ENCODE data around the gene CD63. TPM values are rescaled to one million over a fixed set of nuclear protein-coding genes. Genes with fewer than 3 reads are reported as not detected.

The CD63 gene
- total and polyA plus RNA-seq, 8 donors = 71.2 to 1,329 (median 464) TPM

GRCh38 chr12:55705782-55706402 is 22.9 kb downstream of the CD63 start:
- WGBS, 5 donors = 36 to 56% (median 42%) methylated on average over 5 of the region's 5 CpGs
- peaks cover 22 to 59% (median 41%) of the 10 kb centered on the region in 4 donors for H3K4me1 ChIP-seq
- H3K36me3 ChIP-seq = peaks cover 0 to under 1% (median 0%) of the 10 kb centered on the region in 4 donors
- peaks cover 0 to 34% (median 0%) of the 10 kb centered on the region in 3 donors for H3K27me3 ChIP-seq
- H3K4me3 ChIP-seq = peak overlapping the region; percentile 68 to 79 (median 73)
- intact Hi-C loops (cut with DNase I; ENCODE audit: low total_unique reads) = no loop called here
- H3K27ac ChIP-seq = peak overlapping the region in 4 of 5 donors; percentile 75 to 89 (median 82)
- TF ChIP-seq POLR2A (IDR thresholded peaks at IDR 0.05) (no peak), CTCF (IDR thresholded peaks at IDR 0.05) (peak in 3 of 7 experiments; percentile 16 to 36 (median 19)), POLR2AphosphoS5 (IDR thresholded peaks at IDR 0.05) (no peak)
- no peaks in the 10 kb centered on the region for H3K9me3 ChIP-seq
- DNase-seq = peak in 1 of 2 donors; percentile 33

GRCh38 chr12:55704824-55705718 is 23.7 kb downstream of the CD63 start:
- H3K27me3 ChIP-seq = peaks cover 0 to 34% (median 0%) of the 10 kb centered on the region in 3 donors
- H3K36me3 ChIP-seq = peaks cover 0 to 9% (median 0%) of the 10 kb centered on the region in 4 donors
- H3K9me3 ChIP-seq = no peaks in the 10 kb centered on the region
- DNase-seq = peak in 1 of 2 donors; percentile 46
- no peak for TF ChIP-seq POLR2AphosphoS5 (IDR thresholded peaks at IDR 0.05)
- H3K27ac ChIP-seq = peak overlapping the region in 4 of 5 donors; percentile 75 to 89 (median 82)
- intact Hi-C loops (cut with DNase I; ENCODE audit: low total_unique reads) = no loop called here
- 47 to 68% (median 64%) methylated on average over 9 of the region's 9 CpGs for WGBS, 5 donors
- H3K4me1 ChIP-seq = peaks cover 22 to 66% (median 45%) of the 10 kb centered on the region in 4 donors
- peak overlapping the region; percentile 9 to 79 (median 68) for H3K4me3 ChIP-seq

GRCh38 chr12:55703901-55704761 is 24.7 kb downstream of the CD63 start:
- DNase-seq = peak in 1 of 2 donors; percentile 42

GRCh38 chr12:55703288-55703687 is 25.5 kb downstream of the CD63 start:
- H3K4me3 ChIP-seq = peak overlapping the region in 3 of 4 donors; percentile 19 to 79 (median 68)
- peaks cover 0 to 21% (median 0%) of the 10 kb centered on the region in 3 donors for H3K27me3 ChIP-seq
- TF ChIP-seq CTCF (IDR thresholded peaks at IDR 0.05) = no peak
- TF ChIP-seq POLR2AphosphoS5 (IDR thresholded peaks at IDR 0.05) = peak in 1 of 3 donors; percentile 31
- peaks cover 0 to 11% (median 0%) of the 10 kb centered on the region in 4 donors for H3K36me3 ChIP-seq
- peak overlapping the region in 4 of 5 donors; percentile 20 to 89 (median 82) for H3K27ac ChIP-seq
- intact Hi-C loops (cut with DNase I; ENCODE audit: low total_unique reads) = no loop called here
- H3K4me1 ChIP-seq = peaks cover 10 to 52% (median 34%) of the 10 kb centered on the region in 4 donors
- 38 to 61% (median 46%) methylated on average over 2 of the region's 2 CpGs for WGBS, 5 donors
- no peaks in the 10 kb centered on the region for H3K9me3 ChIP-seq
- DNase-seq = peak; percentile 37 to 48

More at GRCh38 chr12:55703901-55704761, 24.7 kb downstream of the CD63 start:
- Histone ChIP-seq H3K9me3 (no peaks in the 10 kb centered on the region), H3K4me3 (peak overlapping the region; percentile 9 to 79 (median 68)), H3K36me3 (peaks cover 0 to 9% (median 0%) of the 10 kb centered on the region in 4 donors), H3K27me3 (peaks cover 0 to 27% (median 0%) of the 10 kb centered on the region in 3 donors), H3K4me1 (peaks cover 18 to 59% (median 42%) of the 10 kb centered on the region in 4 donors), H3K27ac (peak overlapping the region in 4 of 5 donors; percentile 20 to 89 (median 82))
- WGBS, 5 donors = 63 to 70% (median 69%) methylated on average over 6 of the region's 6 CpGs
- no peak for TF ChIP-seq EP300 (IDR thresholded peaks at IDR 0.05)
- TF ChIP-seq POLR2AphosphoS5 (IDR thresholded peaks at IDR 0.05) = no peak
- no peak for TF ChIP-seq CTCF (IDR thresholded peaks at IDR 0.05)
- no peak for TF ChIP-seq POLR2A (IDR thresholded peaks at IDR 0.05)
- intact Hi-C loops (cut with DNase I; ENCODE audit: low total_unique reads) = no loop called here

Measured in stomach (tissue), 9 donors.